Raji (cell line): ENCODE results near the gene SEZ6L.

Source experiments
- POLR2A ChIP-seq: IDR thresholded peaks from 2 replicates; pipeline ENCODE4 v1.6.1; 2011; ENCODE audit warnings: low read depth, low read length, control low read depth; ENCODE audit not compliant: insufficient read depth

Gene SEZ6L

GRCh38 chr22:26259510-26259909 lies 90.2 kb downstream of the SEZ6L start:
- no peak for TF ChIP-seq POLR2A

DNA sequence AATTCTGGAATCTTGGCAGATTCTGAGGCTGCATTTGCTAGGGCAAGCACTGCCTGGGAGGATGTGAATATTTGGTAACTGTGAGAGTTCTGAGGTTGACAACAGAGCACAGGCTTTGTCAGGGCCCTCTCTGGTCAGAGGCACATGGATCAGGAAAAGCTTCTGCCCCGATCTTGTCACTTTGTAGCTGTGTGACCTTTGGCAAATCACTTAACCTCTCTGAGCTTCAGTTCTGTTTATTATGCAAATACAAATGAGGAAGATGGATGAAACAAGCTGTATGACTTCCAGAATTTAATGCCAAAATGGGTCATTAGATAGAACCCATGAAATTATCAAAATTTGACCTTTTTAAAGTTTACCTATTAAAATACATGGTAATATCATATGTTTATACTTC lies 94.9 kb downstream of the SEZ6L start:
- TF ChIP-seq POLR2A: no peak

DNA sequence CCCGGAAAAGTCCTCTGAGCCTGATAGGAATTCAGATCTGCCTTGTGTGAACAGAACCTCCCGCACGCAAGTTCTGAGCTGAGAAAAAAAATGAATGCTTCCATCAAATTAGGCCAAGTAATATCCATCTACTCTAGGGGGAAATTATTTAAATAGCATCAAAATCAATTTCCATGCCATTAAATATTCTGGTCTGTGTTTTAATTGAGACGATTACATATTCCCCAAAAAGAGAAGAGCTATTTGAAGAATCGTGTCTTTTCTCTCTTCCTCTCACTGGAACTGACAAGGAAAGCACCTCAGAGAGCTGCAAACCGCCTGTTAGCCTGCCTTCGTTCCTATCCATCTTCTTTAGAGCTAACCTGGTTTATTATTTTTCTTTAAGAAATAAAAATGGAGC lies 96.0 kb downstream of the SEZ6L start:
- TF ChIP-seq POLR2A: no peak

- TF ChIP-seq POLR2A: no peak
Observed at GRCh38 chr22:26265909-26266308, 96.6 kb downstream of the SEZ6L start.

DNA sequence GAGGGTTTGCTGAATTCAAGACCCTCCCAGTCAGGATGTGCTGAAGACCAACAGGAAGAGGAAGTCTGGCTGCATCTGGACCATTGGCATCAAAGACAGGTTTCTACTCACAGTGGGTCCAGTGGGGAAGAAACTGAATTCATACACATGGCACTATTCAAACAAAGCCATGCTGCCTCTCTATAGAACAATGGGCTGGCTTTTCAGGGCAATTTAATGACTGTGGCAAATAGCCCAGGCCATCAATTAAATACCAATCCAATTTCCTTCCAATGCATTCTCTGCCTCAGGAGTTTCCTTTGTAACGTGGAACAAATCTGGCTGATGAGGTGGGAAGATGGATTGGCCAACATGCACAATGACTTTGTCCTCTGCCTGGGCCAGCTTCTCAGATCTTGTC lies 98.6 kb downstream of the SEZ6L start:
- no peak for TF ChIP-seq POLR2A

GRCh38 chr22:26269572-26269971 lies 100.3 kb downstream of the SEZ6L start:
- no peak for TF ChIP-seq POLR2A

DNA sequence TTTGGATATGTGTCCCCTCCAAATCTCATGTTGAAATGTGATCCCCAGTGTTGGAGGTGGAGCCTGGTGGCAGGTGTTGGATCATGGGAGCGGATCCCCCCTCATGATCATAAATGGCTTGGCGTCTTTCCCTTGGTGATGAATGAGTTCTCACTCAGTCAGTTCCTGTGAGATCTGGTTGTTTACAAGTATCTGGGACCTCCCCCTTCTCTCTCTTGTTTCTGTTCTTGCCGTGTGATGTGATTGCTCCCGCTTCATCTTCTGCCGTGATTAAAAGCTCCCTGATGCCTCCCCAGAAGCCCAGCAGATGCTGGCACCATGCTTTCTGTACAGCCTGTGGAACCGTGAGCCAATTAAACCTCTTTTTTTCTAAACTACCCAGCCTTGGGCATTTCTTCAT lies 102.2 kb downstream of the SEZ6L start:
- TF ChIP-seq POLR2A: no peak

GRCh38 chr22:26273011-26273675 lies 103.9 kb downstream of the SEZ6L start:
- no peak for TF ChIP-seq POLR2A

DNA sequence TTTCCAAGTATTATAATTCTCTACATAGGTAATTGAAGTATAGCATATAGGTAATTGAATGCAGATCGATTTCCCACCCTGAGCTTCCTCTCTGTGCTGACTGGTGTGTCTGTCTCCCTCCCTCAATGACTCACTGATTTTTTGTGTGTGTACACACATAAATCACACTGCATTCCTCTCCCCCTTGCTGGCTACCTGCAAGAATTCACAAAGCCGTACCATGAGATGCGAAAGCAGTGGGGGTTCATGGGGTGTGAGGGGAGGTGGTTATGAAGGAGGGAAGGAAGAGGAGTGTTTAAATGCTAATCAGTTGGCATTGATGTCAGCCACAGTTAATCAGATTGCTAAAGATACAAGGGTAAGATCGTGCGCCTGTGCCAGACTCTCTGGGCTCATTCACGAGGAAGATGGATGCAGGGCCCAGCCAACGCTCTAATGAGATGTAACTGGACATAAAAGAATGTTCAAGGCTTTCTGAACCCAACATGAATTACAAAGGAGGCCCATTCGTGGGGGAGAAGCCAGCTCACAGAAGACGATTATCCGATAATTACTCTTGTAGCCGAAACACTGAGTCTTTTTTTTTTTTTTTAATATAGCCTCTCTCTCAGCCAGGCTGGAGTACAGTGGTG lies 107.4 kb downstream of the SEZ6L start:
- TF ChIP-seq POLR2A: no peak

- no peak for TF ChIP-seq POLR2A
Observed at GRCh38 chr22:26281941-26282340, 112.7 kb downstream of the SEZ6L start.

GRCh38 chr22:26283330-26283729 lies 114.1 kb downstream of the SEZ6L start:
- TF ChIP-seq POLR2A: no peak

DNA sequence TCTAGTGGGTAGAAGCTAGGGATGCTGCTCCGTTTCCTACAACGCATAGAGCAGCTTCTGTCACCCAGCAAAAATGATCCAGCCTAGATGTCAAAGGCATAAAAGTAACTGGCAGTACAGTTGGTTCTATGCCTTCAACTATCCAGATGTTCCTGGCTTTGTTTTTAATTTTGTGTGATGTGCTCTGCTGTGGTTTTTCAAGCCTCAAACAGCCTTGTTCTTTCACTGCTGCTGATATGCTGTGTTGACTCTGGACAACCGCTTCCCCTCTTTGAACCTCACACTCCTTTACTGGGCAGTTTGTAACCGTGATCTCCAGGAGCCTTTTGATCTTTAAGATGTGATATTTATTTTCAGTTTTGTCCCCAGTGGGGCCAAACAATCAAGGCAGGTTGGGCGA lies 116.4 kb downstream of the SEZ6L start:
- TF ChIP-seq POLR2A: no peak

- no peak for TF ChIP-seq POLR2A
Observed at GRCh38 chr22:26286091-26286820, 117.0 kb downstream of the SEZ6L start.

- TF ChIP-seq POLR2A: no peak
Observed at GRCh38 chr22:26287382-26288225, 118.3 kb downstream of the SEZ6L start.

DNA sequence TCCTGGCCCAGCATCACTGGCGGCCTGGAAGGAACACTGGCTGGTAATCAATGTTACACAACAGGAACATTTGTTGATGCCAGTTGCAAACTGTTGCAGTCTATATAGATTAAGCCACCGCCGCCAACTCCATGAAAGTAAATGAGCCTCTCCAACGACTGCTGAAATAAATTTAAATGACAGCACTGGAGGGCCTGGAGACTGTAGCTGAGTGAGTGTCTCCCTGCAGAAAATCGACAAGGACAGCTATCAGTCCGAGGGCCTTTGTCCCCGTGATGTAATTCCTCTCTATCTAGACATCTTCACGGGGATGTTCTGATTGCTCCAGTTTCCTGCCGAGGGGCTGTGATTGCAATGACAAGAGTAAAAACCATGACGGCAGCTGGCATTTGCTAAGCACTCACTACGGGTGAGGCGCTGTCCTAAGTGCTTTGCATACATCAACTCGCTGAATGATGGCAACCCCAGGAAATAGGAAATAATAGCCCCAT lies 120.4 kb downstream of the SEZ6L start:
- no peak for TF ChIP-seq POLR2A

GRCh38 chr22:26291940-26292666 lies 122.8 kb downstream of the SEZ6L start:
- TF ChIP-seq POLR2A: no peak
